Esophagus muscularis mucosa (tissue), 3 donors: ENCODE results near the gene DNAJB5.

ENCODE experiments used
- POLR2A ChIP-seq: fragments of 450-650 bp; IDR thresholded peaks from one replicate; pipeline ENCODE4 v1.6.1; 2017; ENCODE audit warnings: antibody characterized with exemption, moderate library complexity, mild to moderate bottlenecking, low read depth
- TF ChIP-seq, protein P1 (sequence below), 3 experiments: fragments of 200-600 bp in 2 of 3; fragments of 450-650 bp in 1 of 3; sonication (generic) in 2 of 3; IDR thresholded peaks; one replicate each; pipeline ENCODE4 v1.5.1; 2017 to 2019; ENCODE audit warnings: antibody characterized with exemption in 3 of 3, mild to moderate bottlenecking in 2 of 3, moderate library complexity in 1 of 3

DNA sequence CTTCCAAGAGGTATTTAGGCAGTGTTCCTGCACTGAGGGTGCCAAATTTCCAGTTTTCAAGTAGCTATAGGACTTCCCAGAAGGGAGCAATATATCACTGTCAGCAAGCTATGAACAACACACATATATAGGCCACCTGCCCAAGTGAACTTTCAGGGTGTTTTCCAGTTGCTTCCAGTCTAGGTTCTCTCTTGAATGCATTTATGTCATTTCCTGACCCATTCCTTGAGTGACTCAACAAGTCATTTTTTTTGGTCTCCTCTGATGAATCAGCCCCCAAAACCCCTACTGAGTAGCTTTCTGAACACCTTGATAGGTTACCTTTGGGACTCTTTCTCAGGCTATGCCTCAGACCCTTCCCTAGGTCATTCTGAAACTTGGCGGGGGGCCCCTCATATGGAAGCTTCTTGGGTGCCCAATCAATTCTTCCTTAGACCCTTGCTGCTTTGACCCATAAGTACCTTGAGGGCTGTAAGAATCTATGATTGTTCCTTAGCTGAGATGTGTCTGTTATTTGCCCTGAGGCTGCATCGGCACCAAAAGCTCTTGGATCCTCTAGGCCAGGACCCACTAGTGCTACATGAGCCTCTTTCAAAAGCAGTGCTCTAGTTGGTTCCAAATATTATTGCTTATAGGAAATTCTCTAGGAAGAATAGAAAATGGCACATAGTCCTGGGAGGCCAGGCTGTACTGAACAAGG, 12.4 kb downstream of the DNAJB5 start:
- TF ChIP-seq, protein P1, sequence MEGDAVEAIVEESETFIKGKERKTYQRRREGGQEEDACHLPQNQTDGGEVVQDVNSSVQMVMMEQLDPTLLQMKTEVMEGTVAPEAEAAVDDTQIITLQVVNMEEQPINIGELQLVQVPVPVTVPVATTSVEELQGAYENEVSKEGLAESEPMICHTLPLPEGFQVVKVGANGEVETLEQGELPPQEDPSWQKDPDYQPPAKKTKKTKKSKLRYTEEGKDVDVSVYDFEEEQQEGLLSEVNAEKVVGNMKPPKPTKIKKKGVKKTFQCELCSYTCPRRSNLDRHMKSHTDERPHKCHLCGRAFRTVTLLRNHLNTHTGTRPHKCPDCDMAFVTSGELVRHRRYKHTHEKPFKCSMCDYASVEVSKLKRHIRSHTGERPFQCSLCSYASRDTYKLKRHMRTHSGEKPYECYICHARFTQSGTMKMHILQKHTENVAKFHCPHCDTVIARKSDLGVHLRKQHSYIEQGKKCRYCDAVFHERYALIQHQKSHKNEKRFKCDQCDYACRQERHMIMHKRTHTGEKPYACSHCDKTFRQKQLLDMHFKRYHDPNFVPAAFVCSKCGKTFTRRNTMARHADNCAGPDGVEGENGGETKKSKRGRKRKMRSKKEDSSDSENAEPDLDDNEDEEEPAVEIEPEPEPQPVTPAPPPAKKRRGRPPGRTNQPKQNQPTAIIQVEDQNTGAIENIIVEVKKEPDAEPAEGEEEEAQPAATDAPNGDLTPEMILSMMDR (IDR thresholded peaks at IDR 0.05): no peak
- no peak for TF ChIP-seq POLR2A
